Subcutaneous adipose tissue (tissue), 4 donors: Measurements from ENCODE around the gene AP1B1. TPM values are rescaled to one million over a fixed set of nuclear protein-coding genes. Genes with fewer than 3 reads are reported as not detected.

Source experiments
- total RNA-seq, 4 donors: library from RNA; depleted of rRNA; stranded (reverse); fragments of >200 nt; gene quantifications; one replicate each; pipeline ENCODE4 v1.1.0, GENCODE V29; 2016
- TF ChIP-seq, protein P1 (sequence below): fragments of 450-650 bp; IDR thresholded peaks from one replicate; pipeline ENCODE4 v1.5.1; 2016; ENCODE audit warnings: low read depth, mild to moderate bottlenecking, control low read depth, antibody characterized with exemption, moderate library complexity

Gene AP1B1
- total RNA-seq, 4 donors from 2014 or later, result 49.7 to 81.1 (median 60.1) TPM

DNA sequence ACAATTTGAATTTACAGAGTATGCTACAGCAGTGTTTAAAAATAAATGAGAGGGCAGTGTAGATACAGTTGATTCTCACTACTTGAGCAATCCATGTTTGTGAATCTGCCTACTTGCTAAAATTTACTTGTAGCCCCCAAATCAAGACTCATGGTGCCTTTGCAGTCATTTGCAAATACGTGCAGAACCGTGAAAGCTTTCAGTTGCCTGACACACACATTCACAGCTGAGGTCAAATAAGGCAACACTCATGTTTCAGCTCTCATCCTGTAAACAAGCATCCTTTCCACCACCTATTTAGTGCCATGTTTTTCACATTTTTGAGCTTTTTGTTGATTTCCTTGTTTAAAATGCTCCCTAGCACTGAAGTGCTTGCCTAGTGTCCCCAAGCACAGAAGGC is 40.3 kb downstream of the AP1B1 start:
- TF ChIP-seq, protein P1, sequence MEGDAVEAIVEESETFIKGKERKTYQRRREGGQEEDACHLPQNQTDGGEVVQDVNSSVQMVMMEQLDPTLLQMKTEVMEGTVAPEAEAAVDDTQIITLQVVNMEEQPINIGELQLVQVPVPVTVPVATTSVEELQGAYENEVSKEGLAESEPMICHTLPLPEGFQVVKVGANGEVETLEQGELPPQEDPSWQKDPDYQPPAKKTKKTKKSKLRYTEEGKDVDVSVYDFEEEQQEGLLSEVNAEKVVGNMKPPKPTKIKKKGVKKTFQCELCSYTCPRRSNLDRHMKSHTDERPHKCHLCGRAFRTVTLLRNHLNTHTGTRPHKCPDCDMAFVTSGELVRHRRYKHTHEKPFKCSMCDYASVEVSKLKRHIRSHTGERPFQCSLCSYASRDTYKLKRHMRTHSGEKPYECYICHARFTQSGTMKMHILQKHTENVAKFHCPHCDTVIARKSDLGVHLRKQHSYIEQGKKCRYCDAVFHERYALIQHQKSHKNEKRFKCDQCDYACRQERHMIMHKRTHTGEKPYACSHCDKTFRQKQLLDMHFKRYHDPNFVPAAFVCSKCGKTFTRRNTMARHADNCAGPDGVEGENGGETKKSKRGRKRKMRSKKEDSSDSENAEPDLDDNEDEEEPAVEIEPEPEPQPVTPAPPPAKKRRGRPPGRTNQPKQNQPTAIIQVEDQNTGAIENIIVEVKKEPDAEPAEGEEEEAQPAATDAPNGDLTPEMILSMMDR, result no peak

DNA sequence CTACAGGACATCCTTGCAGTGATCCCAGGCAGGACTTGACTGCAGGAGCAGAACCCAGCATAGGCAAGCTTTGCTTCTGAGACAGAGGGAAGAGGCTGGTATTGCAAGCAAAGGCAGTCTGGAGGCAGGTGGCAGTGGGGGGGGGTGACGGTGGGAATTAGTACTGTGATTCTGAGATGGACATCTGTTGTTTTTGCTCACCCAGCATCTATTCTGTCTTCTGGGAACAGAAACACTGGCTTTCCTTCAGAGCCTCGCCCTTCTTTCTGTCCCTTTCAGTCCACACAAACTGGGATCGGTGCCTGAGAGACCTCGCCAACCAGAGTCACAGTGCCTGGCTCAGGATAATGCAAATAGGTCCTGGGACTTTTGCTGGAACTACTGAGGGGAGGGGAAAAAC is 41.7 kb downstream of the AP1B1 start:
- TF ChIP-seq, protein P1, result no peak

DNA sequence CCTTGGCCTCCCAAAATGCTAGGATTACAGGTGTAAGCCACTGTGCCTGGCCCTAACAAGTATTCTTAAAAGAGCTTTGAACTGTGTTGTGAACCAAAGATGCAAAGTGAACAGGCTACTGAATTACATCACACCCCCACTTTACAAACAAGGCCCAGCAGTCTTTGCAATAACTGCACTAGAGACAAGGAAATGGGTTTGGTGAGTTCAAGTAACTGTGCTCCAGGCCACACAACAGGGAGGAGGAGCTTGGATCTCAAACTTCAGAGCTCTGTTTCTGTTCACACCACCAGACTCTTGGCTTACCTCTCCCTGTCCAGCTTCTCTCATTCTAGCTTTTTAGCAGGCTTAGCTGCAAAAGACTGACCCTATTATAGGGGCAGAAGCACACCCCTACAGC is 42.4 kb downstream of the AP1B1 start:
- TF ChIP-seq, protein P1, result no peak

DNA sequence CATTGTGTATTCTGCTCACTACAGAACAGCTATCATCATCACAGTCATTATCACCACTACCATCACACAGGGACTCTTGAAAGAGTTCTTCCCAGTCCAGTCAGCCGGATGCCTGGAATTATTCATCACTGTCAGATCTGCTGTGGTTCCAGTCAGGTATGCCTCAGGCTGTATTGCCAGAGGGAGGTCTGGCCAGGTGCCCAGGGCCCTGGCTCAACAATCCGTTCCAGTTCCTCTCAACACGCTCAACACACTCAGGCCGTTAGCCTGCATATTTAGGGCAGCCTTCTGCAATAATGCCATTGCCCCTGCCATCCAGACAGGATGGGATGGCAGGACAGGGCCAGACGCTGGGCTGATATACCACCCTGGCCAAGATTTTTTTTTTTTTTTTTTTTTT is 44.2 kb downstream of the AP1B1 start:
- TF ChIP-seq, protein P1, result no peak

DNA sequence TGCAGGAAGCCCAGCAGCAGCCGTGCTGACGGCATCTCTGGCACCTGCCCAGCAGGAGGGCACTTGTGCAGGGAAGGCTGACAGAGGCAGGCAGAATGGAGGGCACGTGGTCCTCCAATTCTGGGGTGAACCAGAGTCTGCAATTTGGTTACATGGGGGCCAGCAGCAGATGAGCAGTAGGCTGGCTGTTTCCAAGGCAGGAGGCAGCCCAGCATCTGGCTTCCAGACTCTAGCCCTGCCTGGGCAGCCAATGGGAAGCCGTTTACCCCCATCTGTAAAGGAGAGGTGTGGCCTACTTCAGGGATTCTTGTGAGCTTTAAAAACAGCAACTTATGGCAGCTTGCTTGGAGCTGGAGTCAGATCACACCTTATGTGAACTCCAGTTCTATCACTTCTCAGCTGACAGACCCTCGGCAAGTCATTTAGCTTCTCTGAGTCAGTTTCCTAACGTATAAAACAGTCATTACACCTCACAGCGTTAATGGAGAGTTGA is 45.0 kb downstream of the AP1B1 start:
- TF ChIP-seq, protein P1, result no peak

DNA sequence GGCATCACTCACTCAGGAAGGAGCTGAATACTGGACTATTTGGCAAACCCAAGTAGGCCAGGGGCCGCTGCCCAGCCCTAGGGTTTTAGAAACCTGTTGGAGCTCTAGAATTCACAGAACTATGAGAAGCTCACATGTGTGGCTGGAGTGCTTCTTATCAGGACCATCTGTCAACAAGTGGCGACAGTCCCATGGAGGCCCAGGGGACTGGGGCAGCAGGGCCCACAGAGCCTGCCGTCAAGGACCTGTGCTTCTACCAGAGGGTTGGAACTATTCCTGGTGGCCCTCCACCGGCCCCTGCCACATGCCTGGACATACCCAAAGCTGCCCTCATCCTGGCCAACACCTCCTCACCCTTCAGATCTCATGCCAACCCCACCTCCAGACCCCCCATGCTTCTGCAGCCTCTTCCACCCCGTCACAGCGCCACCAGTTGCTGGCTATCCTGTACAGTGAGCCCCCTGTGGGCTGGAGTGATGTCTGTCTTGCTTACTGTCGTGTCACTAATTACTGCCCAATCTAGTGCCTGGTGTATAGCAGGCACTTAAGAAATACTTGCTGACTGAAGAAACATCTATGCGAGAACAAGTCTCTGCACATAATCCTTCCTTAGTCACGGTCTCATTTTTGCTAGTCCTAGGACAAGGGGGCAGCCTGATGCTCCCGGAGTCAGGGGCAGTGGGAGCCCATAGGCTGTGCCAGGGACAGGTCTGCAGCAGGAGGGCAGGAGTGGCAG is 45.6 kb downstream of the AP1B1 start:
- TF ChIP-seq, protein P1, result no peak

DNA sequence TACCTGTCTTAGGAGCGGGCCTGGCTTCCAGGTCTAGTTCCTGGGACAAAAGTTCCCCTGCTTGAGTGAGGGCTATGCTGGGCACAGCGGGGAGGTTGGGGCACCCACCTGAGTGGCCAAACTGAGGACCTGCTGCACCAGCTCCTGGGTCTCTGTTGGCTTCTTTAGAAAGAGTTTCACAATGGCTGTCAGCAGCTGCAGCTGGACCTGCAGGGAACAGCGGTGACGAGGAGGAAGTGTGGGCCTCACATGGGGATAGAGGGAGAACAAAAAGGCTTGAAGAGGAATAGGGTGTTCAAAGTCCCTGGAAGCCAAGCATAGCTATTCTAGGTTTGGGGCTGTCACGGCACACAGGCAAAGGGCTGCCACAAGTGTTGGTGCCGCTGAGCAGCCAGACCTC is 46.2 kb downstream of the AP1B1 start:
- TF ChIP-seq, protein P1, result no peak
